Kidney tubule cell (primary cell): ENCODE measurements around the gene TBC1D19.
"Not testable (repeated sequence)": the region's sequence is repeated elsewhere in the genome, so short reads cannot be mapped to it uniquely, and the experiment has no call there.

Experiments
- DNase-seq: peaks from one replicate; pipeline ENCODE4 v3.0.0-alpha.2; 2018; ENCODE audit warnings: low spot score

The TBC1D19 gene

DNA sequence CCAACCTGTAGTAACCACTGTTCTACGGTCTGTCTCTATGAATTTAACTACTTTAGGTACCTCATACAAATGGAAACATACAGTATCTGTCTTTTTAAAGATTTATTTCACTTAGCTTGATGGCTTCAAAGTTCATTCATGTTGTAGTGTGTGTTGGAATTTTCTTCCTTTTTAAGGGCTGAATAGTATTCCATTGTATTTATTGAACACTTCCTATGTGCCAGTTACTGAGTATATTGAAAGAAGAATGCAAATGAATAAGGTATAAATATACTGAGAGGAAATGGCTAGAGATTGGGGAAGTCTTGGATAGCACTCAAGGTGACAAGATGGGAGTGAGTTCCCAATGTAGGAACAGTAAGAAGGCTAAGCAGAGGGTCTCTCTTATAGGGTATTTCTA is 17.3 kb downstream of the TBC1D19 start:
- DNase-seq, result no peak

DNA sequence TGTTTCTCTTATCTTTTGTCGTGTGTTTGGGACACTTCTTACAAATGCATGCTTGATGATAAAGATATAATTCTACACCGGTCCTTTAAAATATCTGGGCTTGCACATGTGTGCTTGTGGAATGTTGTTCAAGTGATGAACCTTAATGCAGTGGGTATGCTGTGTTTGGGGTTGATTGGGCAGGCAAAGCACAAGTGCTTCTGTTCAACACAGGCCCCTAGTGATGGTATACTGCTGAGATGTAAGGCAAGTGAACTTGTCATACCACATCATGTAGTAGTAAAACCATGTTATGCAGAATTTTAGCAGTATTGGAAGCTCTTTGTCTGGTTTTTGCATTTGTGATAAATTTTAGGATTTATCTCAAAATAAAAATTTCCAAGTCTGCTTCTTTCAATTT is 23.9 kb downstream of the TBC1D19 start:
- DNase-seq, result no peak

DNA sequence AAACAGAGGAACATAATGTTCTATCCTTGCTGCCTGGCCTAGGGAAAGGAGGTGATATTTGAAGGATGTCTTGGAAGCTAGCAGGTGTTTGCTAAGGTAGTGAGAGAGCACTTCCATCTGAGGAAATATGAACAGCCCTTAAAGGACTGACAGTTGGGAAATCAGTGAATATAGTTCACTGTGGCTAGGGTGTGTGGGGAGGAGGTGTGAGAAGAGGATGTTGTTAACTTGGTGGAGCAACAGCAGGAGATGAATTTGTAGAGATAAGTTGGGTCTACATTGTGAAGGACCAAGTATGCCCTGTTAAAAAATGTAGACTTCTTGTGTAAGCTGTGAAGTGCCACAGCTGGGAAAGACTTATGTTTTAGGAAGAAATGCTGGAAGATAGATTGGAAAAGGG is 25.5 kb downstream of the TBC1D19 start:
- DNase-seq, result no peak

DNA sequence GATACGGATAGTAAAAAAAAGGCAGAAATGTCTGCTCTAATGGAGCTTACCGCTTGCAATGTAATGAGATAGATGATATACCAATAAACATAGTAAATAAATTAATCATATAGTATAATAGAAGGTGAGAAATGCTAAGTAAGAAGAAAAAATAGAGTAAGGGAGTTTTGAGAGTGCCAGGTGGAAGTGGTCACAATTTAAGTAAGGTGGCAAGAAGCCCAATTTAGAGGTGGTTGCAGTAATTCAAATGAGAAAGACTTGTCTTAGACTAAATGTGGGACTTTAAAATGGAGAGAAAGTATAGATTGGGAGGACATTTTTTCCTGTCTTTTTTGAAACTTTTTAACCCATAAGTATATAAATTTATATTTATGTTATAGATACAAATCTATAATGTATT is 26.0 kb downstream of the TBC1D19 start:
- no peak for DNase-seq

DNA sequence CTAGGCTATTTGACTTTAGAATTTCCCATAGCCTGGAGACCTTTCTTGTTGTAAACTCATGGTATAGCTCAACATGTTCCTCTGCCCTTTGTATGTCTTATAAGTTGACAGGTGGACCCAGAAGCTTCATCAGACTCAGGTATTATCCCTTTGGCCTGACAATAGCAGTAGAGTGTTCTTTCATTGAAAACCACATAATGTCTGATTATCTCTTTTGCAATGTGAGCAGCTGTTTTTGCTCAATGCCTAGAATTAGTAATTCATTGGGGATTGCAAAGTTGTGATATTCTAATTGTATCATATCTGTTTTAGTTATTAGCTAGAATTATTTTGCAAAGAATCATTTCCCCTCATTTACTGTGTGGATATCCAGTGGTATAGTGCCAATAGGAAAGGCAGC is 27.5 kb downstream of the TBC1D19 start:
- no peak for DNase-seq

DNA sequence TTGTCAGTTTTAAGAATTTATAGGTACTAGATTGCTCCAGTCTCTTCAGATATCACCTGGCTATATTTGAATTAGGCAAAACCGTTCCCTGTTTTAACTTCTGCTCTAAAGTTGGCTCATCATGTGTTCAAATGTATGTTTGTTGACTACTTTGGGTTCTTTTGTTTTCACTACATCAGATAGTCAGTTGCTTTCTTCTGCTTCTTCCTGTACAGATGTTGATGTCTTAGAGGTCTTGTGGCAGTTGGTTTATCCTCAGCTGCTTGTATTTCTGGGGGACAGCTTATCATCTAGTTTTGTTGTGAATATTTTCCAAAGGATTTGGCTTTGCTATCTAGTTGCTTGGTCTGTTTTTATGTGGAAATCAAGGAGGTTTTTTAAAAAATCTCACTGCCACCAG is 28.0 kb downstream of the TBC1D19 start:
- DNase-seq, result no peak

DNA sequence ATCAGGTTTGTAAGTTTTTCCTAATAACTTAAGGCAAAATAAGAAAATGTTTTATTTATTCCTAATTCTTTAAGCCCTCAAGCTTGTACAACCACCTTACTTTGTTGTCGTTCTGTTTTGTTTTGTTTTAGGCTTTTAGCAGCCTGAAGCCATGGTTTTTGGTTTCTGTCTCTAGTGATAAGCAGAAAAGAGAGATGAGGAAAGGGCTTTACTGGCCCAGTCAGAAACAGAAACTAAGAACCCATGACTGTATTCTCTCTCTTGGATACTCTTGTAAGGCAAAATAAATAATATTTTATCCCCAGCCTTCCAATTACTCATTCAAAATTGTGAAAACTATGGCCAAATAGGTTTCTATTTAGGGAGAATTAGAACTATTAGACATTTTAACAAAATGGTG is 29.4 kb downstream of the TBC1D19 start:
- DNase-seq, result peak; percentile 1

DNA sequence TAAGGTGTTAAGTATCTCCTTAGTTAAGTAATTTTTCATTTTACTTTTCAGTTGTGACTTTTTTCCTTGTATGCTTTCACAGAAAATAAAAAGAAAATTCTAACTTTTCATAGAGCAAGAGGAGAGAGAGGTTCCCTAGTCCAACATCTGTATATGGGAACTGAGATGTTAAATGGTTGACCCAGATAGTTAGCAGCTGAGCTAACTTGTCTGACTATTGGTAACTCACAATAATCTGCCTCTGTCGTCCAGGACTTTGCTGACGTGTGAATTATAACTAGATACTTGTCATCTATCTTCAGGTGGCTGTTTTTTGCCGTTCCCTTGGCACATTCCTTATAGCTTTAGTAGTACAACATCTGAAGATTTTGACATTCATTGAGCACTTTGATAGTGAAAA is 29.9 kb downstream of the TBC1D19 start:
- no peak for DNase-seq

DNA sequence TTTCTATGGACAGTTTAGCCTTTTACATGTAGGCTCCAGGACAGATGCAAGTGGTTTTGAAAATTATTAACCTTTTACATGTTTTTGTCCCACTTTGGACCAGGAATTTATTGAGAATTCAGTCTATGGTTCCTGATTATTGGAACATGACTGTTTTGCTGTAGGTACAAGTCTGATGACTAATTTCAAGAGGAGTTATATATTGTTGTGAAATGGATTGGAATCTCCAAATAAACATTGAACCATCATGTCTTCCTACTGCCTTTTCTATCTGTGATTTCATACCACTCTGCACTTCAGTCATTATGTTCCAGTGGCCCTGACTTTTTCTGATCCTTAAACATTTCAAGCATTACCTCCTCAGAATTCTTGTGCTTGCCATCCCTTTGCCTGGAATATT is 35.9 kb downstream of the TBC1D19 start:
- peak; percentile 48 for DNase-seq

DNA sequence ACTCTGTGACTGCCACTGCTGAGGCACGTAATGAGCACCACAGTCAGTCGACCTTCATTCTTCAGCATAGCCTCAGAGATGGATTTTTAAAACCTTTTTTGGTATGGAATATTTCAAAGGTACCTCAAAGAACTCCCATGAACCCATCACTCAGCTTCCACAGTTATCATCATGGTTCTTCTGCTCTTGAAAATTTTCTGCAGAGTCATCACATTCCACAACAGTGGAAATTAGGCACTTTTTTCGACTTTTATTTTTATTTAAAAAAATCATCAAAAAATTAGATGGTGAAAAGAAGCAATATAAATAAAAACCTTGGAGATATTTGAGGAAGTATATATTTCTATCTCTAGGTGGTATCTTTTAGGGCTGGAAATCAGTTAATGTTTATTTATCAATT is 37.5 kb downstream of the TBC1D19 start:
- no peak for DNase-seq

DNA sequence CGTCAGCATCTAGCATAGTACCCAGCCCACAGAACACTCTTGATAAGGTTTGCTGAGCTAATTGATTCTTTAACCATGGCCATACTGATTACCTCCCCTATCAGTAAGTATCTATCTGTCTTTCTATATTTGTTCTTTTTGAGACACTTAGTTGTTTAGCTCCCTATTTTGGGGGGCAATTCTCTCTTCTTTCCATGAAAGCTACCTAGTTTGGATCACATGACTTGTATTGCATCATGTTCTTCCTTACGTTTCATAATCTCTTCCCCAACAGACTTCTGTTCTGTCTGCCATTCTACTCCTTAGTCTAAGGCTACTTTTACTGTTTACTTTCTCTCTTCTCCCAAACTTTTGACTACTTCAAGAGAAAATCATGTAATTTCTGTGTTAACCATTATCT is 39.0 kb downstream of the TBC1D19 start:
- no peak for DNase-seq

DNA sequence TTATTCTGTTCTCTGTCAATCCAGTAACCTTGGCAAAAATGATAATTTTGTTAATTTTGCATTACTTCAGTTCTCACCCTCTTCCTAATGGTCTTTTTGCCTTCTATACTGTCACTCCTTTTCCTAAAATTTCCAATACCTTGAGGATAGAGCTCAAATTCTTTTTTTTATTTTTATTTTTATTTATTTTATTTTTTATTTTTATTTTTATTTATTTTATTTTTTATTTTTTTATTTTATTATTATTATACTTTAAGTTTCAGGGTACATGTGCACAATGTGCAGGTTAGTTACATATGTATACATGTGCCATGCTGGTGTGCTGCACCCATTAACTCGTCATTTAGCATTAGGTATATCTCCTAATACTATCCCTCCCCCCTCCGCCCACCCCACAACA is 42.8 kb downstream of the TBC1D19 start:
- not testable (repeated sequence) for DNase-seq

DNA sequence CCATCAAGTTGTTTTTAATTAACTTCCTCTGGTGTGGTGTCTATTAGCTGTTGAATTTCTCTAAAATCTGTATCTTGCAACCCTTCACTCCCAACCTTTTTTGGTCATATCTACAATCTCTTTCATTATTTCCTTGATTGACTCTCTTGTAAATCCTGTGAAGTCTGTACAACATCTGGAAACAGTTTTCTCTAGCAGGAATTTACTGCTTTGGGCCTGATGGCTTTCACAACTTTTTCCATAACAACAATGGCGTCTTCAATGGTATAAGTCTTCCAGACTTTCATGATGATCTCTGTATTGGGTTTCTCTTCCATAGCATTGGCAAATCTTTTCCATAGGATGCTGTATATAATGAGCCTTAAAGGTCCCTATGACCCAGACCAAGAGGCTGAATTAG is 49.0 kb downstream of the TBC1D19 start:
- no peak for DNase-seq

DNA sequence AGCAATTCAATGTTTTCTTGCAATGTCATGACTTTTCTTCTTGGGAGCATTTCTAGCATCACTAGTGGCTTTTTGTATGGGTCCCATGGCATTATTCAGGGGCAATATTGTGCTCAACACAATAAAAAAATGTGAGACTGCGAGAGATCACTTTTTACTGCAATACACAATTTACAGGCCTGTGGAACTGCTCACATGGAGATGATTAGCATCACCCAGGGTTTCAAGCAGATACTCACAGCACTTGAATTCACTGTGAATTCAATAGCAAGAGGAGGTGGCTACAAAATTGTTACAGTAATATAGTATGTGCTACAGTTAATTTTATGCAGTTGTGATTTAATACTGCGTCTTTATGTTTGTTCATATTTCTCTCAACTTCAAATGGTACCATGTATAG is 50.4 kb downstream of the TBC1D19 start:
- DNase-seq, result no peak

DNA sequence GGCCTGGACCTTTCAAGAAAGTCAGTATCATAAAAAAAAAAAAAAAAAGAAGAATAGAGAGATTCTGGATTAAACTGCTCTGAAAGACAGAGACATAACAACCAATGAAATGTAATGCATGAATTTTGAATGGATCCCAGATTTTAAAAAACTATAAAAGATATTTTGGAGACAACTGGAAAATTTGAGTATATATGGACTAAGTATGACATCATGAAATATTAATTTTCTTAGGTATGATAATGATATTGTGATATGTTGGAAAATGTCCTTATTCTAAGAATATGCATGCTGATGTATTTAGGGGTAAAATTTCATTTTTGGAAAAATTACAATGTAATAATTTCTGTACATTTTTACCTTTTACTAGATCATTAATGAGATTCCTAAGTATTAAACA is 52.6 kb downstream of the TBC1D19 start:
- DNase-seq, result no peak

DNA sequence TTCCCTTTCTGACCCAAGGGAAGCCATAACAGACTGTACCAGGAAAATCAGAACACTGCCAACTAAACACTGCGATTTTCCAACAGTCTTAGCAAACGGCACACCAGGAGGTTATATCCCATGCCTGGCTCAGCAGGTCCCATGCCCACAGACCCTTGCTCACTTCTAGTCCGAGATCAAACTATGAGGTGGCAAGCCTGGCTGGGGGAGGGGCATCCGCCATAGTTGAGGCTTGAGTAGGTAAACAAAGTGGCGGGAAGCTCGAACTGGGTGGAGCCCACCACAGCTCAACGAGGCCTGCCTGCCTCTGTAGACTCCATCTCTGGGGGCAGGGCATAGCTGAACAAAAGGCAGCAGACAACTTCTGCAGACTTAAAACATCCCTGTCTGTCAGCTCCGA is 56.8 kb downstream of the TBC1D19 start:
- not testable (repeated sequence) for DNase-seq

DNA sequence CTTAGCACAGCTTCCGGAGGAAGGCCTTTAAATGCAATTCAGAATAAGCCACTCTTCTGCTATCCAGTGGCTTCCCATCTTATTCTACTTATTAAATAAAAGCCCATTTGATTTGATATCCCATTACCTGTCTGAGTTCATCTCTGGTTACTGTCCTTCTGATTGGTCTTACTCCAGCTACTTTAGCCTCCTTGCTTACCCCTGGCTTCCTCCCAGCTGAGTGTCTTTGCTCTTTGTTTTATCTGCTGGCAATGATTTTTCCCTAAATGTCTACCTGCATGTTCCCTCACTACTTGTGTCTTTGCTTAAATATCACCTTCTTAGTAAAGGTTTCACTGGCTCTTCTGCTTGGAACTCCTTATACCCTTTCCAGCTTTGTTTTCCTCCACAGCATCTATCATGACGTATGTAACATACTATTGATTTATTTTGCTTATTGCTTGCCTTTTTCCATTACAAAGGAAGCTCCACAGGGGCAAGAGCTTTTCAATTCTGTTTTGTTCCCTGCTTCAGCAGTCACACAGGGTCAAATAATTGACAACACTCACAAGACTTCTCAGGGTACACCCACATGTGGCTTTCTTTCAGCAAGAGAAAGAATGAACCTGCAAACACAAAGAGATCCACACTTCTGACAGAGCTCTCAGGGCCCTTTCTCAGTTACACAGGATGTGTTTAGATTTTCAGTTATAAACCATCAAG is 63.8 kb downstream of the TBC1D19 start:
- no peak for DNase-seq

DNA sequence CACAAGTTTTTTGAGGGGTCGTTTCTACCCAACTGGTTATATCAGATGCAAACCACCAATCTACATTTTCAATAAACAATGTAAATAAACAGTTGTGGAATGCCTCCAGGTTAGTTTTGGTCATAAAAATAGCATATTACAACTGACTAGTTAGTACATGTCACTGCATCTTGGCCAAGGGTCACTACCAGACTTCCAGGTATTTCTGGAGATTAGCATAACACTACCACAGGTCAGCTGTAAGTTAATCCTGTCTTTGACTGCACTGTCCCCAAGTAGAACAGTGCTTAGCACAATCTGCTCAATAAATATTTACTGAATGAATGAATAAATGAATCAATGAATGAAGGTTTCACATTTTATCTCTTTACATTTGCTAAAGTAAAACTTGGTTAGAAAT is 64.4 kb downstream of the TBC1D19 start:
- no peak for DNase-seq

DNA sequence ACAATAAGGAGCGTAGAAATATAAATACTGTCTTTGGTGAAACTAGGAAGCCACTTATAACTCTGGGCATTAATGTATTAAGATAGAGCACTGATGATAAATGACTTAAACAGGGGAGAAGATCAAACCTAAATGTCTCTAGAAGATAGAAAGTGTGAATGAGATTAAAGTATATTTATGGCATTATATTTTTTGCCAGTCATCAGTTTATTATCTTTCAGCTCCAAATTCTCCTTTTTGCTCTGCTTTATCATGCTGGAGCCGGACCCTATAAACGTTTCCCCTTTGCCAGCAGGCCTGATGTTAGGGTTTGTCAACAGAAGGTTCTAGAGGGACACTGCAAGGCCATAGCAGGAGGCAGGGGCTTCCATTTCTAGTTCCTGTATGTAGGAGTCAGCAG is 76.4 kb downstream of the TBC1D19 start:
- no peak for DNase-seq

DNA sequence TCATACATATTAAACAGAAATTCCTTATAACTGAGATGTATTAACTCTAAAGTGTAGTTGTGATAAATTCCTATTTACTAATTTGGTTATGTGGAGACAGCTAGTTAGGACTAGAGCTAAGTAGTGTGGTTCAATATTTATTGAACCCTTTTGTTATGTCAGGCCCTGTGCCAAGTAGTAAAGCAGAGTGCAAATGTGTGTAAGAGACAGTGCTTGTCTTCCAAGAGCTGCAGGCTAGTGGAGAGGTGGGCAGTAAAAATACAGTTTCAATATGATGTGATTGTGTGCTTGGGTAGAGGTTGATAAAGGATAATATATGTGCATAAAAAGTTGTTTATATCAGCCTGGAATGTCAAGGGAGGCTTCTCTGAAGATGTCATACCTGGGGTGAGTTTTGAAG is 80.0 kb downstream of the TBC1D19 start:
- DNase-seq, result no peak

DNA sequence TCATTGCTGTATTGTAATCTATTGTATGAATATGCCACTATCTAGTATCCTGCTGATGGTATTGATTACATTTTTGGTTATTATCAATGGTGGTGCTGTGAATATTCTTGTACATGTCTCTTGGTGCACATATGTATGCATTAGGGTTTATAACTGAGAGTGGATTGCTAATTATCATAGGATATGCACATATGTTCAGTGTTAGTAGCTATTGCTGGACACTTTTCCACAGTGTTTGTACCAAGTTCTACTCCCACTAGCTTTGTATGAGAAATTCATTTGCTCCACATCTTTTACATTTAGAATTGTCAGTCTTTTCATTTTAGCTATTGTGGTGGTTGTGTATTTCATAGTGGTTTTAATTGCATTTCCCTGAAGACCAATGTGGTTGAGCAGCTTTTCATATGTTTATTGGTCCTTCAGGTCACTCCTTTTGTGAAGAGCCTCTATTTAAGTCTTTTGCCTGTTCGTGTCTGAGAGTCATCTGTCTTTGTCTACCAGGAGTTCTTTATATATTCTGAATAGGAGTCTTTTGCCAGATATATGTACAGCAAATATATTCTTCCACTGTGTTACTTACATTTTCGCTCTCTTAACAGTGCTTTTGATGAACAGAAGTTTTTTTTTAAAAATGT is 87.1 kb downstream of the TBC1D19 start:
- DNase-seq, result no peak

DNA sequence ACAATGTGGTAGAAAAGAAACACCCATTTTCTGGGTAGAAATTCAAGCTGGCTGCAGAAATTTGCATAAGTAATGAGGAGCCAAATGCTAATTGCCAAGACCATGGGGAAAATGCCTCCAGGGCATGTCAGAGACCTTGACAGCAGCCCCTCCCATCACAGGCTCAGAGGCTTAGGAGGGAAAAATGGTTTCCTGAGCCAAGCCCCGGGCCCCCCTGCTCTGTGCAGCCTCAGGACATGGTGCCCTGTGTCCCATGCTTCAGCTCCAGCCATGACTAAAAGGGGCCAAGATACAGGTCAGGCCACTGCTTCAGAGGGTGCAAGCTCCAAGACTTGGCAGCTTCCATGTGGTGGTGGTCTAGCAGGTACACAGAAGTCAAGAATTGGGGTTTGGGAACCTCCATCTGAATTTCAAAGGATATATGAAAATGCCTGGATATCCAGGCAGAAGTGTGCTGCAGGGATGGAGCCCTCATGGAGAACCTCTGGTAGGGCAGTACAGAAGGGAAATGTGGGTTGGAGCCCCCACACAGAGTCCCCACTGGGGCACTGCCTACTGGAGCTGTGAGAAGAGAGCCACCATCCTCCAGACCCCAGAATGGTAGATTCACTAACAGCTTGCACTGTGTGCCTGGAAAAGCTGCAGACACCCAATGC is 95.3 kb downstream of the TBC1D19 start:
- DNase-seq, result not testable (repeated sequence)

DNA sequence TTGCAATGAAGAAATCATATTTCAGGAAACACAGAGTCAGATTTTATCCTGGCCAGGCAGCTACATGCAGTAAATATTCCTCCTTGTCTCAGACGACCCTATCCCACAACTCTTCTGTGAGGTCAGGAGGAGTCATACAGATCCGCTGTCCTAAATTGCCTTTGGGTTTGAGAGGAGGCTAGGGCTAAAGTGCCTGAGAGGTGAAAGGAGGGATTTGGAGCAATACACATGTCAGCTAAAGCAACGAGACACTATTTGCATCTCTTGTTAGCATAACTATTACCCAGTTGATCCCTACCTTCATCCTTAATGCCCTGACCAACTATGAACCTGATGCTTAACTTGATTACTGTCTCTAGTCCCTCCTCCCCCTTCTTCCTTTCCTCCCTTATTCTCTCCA is 98.6 kb downstream of the TBC1D19 start:
- DNase-seq, result no peak

DNA sequence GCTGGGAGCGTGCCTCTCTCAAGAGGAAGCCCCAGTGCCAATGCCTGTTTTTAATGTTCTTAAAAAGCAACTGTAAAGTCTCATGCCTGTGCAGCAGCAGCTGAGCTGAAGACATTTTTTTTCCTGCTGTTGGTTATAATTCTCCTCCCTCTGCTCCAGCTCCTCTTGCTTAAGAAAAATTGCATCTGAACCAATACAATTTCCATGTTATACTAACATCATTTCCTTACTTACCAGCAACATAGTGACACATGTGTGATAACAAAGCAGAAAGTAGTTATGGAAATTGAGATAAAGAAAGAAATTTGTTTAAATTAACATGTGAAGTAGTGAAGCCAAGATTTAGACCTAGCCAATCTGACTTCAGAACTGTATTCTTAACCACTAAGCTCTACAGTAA is 101.4 kb downstream of the TBC1D19 start:
- no peak for DNase-seq
